Fibroblast of pulmonary artery (primary cell): ENCODE measurements around the gene CXCR3.

Source experiments
- DNase-seq: peaks from one replicate; pipeline ENCODE4 v3.0.0-alpha.2; 2010; ENCODE audit warnings: low read depth
- H3K4me3 ChIP-seq: replicated peaks from 2 replicates; pipeline ENCODE4 v1.5.1; 2011; ENCODE audit warnings: low read depth, mild to moderate bottlenecking, control low read depth, low read length, moderate library complexity
- TF ChIP-seq, protein P1 (sequence below): IDR thresholded peaks from 2 replicates; pipeline ENCODE4 v1.5.1; 2011; ENCODE audit warnings: mild to moderate bottlenecking, control low read depth, low read length, inconsistent platforms; ENCODE audit errors: missing control alignments

CXCR3 gene

DNA sequence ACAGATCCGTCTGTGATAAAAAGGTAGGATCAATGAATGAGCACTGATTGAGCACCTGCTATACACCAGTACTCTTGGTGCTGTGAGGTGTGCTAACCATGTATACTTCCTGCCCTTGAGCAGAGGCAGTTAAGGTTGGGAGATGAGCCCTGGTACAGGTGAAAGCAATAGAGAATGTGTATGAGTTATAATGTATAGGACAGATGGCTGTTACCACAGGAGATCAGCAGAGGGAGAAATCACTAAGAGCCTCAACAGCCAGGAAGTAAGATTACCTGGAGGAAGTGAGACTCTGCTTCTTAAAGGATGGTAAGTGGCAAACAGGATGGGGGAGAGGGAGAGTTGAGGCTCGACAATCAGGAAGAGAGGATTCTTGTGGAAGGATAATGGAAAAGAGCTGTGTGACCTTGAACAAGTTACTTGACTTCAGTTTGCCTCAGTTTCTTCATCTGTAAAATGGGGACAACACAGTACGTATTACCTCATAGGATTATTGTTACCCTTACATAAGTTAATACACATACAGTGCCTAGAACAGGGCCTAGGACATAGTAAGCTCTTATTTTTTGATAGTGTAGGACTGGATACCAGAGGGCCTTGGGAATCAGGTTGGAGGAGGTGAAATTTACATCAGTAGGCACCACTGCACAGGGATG is 9.1 kb downstream of the CXCR3 start:
- no peak for DNase-seq
- TF ChIP-seq, protein P1, sequence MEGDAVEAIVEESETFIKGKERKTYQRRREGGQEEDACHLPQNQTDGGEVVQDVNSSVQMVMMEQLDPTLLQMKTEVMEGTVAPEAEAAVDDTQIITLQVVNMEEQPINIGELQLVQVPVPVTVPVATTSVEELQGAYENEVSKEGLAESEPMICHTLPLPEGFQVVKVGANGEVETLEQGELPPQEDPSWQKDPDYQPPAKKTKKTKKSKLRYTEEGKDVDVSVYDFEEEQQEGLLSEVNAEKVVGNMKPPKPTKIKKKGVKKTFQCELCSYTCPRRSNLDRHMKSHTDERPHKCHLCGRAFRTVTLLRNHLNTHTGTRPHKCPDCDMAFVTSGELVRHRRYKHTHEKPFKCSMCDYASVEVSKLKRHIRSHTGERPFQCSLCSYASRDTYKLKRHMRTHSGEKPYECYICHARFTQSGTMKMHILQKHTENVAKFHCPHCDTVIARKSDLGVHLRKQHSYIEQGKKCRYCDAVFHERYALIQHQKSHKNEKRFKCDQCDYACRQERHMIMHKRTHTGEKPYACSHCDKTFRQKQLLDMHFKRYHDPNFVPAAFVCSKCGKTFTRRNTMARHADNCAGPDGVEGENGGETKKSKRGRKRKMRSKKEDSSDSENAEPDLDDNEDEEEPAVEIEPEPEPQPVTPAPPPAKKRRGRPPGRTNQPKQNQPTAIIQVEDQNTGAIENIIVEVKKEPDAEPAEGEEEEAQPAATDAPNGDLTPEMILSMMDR: no peak
- H3K4me3 ChIP-seq: no peak overlapping the region

DNA sequence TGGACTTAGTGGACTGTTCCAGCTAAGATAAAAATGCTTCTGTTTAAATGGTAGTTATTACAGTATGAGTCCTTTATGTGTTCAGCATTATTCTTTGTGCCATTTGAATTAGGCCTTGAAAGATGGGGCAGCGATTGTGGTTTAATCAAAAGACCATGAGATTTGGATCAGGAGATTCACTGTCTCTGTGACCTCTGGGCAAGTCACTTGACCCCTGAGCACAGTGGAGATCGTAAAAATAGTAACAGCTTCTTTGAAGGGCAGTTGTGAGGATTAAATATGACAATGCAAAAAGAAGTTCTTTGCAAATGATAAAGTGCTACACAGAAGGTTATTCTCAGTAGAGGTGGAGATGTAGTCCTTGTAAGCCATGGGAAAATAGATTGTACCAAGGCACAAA is 10.8 kb downstream of the CXCR3 start:
- TF ChIP-seq, protein P1: no peak
- no peak overlapping the region for H3K4me3 ChIP-seq
- no peak for DNase-seq

DNA sequence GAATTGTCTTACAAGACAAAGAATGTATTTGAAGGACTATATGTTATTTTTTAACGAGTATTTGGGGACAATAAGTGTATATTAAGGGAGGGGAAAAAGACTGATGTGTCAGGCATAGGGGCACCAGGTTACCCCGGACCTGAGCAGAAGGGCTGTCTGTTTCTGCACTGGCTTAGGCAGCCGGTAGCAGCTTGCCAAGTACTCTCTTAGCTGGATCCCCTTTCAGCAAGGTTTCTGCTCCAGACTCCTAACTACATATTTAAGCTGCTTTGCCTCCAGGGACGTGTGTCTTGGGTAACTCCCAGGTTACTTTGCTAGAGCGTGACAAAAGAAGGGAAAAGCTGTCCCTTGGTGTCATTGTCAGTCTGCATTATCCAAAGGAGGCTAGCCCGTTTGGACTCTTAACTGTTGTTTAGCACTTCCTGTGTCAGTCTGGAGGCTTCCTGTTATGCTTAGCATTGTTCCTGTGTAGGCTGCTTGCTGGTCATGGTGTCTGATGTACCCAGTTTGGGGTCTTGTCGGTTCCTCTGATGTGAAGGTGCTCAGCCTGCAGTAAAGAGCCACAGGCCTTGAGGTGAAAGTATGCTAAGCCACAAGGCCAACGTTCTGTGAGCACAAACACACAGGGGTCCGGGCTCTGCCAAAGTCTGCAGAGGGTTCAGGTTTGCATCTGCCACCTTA is 11.6 kb downstream of the CXCR3 start:
- no peak for DNase-seq
- no peak overlapping the region for H3K4me3 ChIP-seq
- TF ChIP-seq, protein P1: no peak

DNA sequence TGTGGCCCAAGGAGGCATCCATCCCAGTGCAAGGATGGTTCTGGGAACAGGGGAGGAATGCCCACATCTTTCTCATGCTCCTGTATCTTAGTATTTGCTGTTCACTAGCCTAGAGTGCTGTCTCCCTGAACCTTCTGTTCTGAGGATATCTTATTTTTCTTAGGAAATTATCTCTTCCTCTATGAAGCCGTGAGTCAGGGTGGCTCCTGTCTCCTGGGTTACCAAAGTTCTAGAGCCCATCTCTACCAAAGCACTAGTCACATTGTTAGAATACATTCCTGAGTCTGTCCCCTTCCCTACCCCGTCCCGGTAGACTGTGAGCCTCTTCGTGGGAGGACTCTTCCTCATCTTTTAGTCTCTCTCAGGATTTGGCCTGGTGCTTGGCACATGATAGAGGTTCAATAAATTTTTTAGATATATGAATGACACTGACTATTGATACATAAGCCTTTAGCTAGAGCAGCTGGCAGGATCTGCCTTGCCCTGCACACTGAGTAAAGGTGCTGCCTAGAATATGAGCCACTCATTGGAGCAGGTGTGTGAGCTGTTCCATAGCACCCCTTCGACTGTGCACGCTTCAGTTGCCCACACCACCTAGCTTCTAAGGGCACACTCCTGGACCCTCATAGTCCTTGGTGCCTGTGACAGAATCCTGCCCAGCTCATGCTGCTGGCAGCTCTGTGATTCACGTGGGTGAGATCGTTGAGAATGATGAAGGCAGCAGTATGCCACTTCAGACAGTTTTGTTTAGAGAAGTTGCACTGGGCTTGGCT is 13.3 kb downstream of the CXCR3 start:
- no peak overlapping the region for H3K4me3 ChIP-seq
- TF ChIP-seq, protein P1: no peak
- no peak for DNase-seq

DNA sequence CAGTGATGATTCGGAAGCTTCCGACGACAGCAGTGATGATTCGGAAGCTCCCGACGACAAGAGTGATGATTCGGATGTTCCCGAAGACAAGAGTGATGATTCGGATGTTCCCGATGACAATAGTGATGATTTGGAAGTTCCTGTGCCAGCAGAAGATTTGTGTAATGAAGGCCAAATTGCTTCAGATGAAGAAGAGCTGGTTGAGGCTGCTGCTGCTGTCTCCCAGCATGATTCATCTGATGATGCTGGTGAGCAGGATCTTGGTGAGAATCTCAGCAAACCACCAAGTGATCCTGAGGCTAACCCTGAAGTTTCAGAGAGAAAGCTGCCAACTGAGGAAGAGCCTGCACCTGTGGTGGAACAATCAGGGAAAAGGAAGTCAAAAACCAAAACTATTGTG is 14.2 kb downstream of the CXCR3 start:
- H3K4me3 ChIP-seq: no peak overlapping the region
- TF ChIP-seq, protein P1: no peak
- peak; percentile 5 for DNase-seq

DNA sequence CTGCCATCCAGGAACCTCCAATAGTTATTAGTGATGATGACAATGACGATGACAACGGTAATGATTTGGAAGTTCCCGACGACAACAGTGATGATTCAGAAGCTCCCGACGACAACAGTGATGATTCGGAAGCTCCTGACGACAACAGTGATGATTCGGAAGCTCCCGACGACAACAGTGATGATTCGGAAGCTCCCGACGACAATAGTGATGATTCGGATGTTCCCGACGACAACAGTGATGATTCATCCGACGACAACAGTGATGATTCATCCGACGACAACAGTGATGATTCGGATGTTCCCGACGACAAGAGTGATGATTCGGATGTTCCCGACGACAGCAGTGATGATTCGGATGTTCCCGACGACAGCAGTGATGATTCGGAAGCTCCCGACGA is 14.7 kb downstream of the CXCR3 start:
- TF ChIP-seq, protein P1: no peak
- no peak overlapping the region for H3K4me3 ChIP-seq
- DNase-seq: peak; percentile 8
